ENCODE measurements around the gene PPP1R2B.

PPP1R2B gene

DNA sequence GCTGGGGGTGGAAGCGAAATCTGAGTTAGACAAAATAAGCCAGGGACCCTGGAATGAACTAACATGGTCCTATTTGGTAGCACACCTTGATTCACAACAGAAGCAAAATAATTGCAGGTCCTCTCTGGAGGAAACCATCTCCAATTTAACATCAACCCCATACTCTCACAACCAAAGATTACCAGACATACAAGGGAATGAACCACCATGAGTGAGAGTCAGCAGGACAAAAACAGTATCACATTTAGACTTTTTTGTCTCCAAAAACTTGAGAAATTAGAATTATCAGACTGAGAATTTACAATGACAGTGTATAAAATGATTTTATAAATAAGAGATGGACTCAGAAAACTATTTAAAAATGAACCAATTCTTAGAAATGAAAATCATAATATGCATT, 21.1 kb downstream of the PPP1R2B start:
- DNase-seq (ENCODE audit: low read depth in 2 of 2, low spot score in 1 of 2): no peak

DNA sequence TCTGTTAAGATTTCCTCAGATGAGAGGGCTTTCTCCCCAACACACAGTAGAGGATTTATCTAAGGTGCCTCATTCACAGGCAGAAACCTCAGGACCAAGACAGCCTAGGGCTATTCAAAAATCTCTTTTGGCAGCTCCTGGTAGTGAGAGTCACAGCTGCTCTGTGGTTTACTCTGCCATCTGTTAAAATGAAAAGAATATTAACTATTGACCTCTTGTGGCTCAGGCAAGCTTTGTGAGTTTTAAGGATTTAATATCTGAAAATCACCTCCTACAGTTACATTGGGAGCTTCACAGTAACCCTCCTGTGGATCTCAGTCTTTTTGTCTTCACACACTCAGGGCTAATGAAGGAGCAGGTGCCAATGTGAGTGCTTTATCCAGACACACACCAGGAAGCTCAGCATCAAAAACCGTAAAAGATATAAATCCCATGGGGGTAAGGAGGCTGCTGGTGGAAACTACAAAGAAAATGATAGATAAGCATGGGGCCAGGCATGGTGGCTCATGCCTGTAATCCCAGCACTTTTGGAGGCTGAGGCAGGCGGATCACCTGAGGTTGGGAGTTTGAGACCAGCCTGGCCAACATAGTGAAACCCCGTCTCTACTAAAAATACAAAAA, 29.7 kb downstream of the PPP1R2B start:
- DNase-seq (ENCODE audit: low read depth in 2 of 2, low spot score in 1 of 2): no peak

DNA sequence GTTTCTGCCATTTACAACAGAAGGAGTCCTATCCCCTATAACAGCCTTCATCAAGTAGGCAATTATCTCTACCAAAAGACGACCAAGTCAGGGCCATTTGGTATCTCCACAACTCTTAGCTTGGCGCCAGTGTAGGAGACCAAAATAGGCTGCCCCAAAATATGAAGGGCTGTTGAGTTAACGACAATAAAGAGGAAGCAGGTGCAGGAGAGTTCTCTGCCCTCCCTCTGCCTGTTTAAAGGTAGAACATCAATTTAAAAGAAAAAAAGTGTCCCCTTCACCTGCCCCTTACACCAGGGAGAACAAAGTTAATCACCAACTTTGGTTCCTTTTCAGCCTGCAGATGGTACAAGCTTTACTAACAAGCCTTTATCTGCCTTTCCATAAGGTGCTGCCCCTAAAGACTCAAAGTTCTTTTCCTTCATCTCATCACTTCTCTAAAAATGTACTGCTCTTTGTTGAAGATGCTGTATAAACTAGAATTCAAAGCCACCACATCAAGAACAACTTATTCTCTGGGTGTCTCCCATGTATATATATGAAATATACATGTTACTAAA, 33.3 kb downstream of the PPP1R2B start:
- no peak for DNase-seq (ENCODE audit: low read depth in 2 of 2, low spot score in 1 of 2)

DNA sequence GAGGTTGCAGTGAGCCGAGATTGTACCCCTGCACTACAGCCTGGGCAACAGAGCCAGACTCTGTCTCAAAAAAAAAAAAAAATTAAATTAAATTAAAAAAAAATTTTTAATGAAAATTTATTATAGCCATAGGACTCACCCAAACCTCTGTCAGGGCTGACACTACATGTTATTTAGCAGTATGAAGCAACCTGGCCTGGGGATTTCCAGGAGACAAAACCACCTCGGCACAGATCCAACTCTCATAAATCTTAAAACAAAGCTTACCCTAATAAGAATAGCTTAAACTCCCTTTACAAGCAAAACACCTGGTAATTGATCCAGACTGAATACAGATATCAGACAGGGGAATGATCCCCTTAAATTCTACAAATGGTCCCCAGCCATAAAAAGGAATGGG, 38.4 kb downstream of the PPP1R2B start:
- DNase-seq (ENCODE audit: low read depth in 2 of 2, low spot score in 1 of 2): no peak

DNA sequence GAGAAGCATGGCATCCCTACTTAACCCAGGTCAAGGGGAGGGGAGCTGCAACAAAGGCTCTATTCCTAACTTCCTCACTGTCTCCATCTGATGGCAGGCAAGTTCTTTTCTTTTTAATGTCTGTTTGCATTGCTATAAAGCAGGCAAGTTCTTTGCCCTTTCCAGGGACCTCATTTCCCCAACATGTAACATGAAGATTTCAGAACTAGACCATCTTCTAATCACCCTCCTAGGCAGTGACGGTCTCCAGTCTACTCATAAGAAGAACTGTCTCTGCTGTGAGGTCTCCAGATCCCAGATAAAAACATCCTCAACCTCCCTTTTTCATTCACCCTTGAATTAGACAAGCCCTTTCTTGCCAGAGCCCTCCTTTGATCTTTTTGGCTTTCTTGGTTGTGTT, 42.1 kb downstream of the PPP1R2B start:
- DNase-seq (ENCODE audit: low read depth in 2 of 2, low spot score in 1 of 2): no peak

DNA sequence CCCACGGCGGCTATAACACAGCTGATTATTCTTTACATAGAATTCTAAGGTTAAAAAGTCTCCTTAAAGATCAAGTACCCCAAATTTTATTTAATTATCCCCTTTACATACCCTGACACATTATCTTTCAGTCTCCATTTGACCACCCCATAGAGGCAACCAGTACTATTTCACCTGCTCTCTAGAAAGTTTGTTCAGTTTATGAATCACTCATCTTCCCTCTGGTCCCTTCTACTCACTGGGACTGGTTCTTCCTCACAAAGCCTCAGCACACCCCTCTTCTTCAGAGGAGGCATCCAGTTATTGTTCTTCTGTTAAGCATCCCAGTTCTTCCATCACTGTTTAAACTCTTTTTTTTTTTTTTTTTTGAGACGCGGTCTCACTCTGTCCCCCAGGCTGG, 42.8 kb downstream of the PPP1R2B start:
- no peak for DNase-seq (ENCODE audit: low read depth in 2 of 2, low spot score in 1 of 2)

DNA sequence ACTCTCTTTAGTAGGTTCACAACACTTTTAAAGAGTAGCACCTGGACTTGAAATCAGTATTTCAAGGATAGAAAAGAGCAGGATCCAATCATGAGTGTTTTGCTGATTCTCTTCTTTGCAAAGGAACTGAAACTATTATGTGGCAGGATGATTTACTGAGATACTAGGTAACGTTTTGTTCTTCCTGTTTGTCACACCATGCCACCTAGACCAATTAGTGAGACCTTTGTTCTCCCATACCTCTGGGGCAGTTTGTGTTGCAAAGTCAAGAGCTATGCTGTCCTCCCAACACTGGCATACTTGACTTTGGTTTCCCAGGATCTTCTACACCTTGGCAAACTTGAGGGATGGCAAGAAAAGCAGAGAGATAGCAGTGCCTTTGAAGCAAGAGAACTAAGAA, 43.4 kb downstream of the PPP1R2B start:
- no peak for DNase-seq (ENCODE audit: low read depth in 2 of 2, low spot score in 1 of 2)

DNA sequence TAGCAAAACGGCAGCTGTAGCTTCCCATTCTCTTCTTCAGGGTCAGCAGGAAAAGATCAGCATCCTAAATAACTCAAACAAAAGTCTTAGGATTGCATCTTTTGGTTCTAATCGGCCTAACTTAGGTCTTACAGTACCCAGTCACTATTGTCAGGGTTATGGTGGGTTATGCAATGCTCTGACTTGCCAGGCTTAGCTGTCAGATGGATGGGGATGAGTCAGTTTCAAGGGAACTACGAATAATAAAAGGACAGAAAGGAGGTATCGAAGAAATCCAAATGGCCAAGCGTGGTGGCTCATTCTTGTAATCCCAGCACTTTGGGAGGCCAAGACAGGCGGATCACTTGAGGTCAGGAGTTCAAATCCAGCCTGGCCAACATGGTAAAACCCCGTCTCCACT, 46.5 kb downstream of the PPP1R2B start:
- DNase-seq (ENCODE audit: low read depth in 2 of 2, low spot score in 1 of 2): no peak

Data from stimulated activated CD8-positive, alpha-beta memory T cell treated with anti-CD3 and anti-CD28 coated beads, Interleukin-4, amount 100 ng/mL, for 1 hour (primary cell).